Smooth muscle cell (in vitro differentiated cells): ENCODE measurements around the gene CXCR6. TPM values are rescaled to one million over a fixed set of nuclear protein-coding genes. Genes with fewer than 3 reads are reported as not detected.

Experiments
- DNase-seq: peaks from one replicate; lab custom pipeline; 2025; ENCODE audit not compliant: unreplicated experiment; lab: John Stamatoyannopoulos, UW
- H2AFZ ChIP-seq: fragments of 200-600 bp; sonication (generic); 2 replicates; pipeline ENCODE4 v1.6.0; 2016; ENCODE audit warnings: antibody characterized with exemption, low read depth, mild to moderate bottlenecking
- H3F3A ChIP-seq: fragments of 200-600 bp; sonication (generic); 2 replicates; pipeline ENCODE4 v1.6.0; 2017; ENCODE audit warnings: antibody characterized with exemption, low read depth
- H3K27ac ChIP-seq: fragments of 200-600 bp; sonication (generic); 2 replicates; pipeline ENCODE4 v1.5.1; 2016; ENCODE audit warnings: low read depth, mild to moderate bottlenecking
- H3K27me3 ChIP-seq: fragments of 200-600 bp; sonication (generic); 2 replicates; pipeline ENCODE4 v1.6.1; 2016; ENCODE audit warnings: low read depth, mild to moderate bottlenecking
- H3K36me3 ChIP-seq: fragments of 200-600 bp; sonication (generic); 2 replicates; pipeline ENCODE4 v1.5.1; 2016; ENCODE audit warnings: low read depth
- H3K4me1 ChIP-seq: fragments of 200-600 bp; sonication (generic); 2 replicates; pipeline ENCODE4 v1.5.1; 2016; ENCODE audit warnings: low read depth
- H3K4me2 ChIP-seq: fragments of 200-600 bp; sonication (generic); 2 replicates; pipeline ENCODE4 v1.6.0; 2016; ENCODE audit warnings: mild to moderate bottlenecking
- H3K4me3 ChIP-seq: fragments of 200-600 bp; sonication (generic); 2 replicates; pipeline ENCODE4 v1.5.1; 2016; ENCODE audit warnings: mild to moderate bottlenecking
- H3K79me2 ChIP-seq: fragments of 200-600 bp; sonication (generic); 2 replicates; pipeline ENCODE4 v1.6.0; 2016; ENCODE audit warnings: low read depth, mild to moderate bottlenecking
- H3K9ac ChIP-seq: fragments of 200-600 bp; sonication (generic); 2 replicates; pipeline ENCODE4 v1.6.0; 2016; ENCODE audit warnings: low read depth
- H3K9me3 ChIP-seq: fragments of 200-600 bp; sonication (generic); replicated peaks from 2 replicates; pipeline ENCODE4 v1.5.1; 2016; ENCODE audit warnings: low read depth
- H4K20me1 ChIP-seq: fragments of 200-600 bp; sonication (generic); 2 replicates; pipeline ENCODE4 v1.6.0; 2016; ENCODE audit warnings: low read depth
- WGBS: methylation state at CpG from one replicate; pipeline ENCODE4 v1.1.7; 2016; ENCODE audit warnings: low lambda C conversion rate; 5-methylcytosine and 5-hydroxymethylcytosine counted together
- polyA plus RNA-seq: library from polyadenylated mRNA; unstranded; fragments of >200 nt; fragmentation: Nextera tagmentation; extraction: Ambion mirVana; gene quantifications from 2 replicates; pipeline ENCODE4 v1.2.1, GENCODE V29; 2016
- total RNA-seq: library from RNA; depleted of rRNA; stranded (reverse); fragments of >200 nt; gene quantifications from 2 replicates; pipeline ENCODE4 v1.2.3, GENCODE V29; 2014
- TF ChIP-seq, protein P1 (sequence below): fragments of 200-600 bp; sonication (generic); IDR thresholded peaks from 2 replicates; pipeline ENCODE4 v1.5.1; 2017; ENCODE audit warnings: borderline replicate concordance, mild to moderate bottlenecking, antibody characterized with exemption; ENCODE audit not compliant: insufficient read depth, poor library complexity, severe bottlenecking

Gene CXCR6
- total and polyA plus RNA-seq, 2 experiments from 2014 or later: 0.19 to 0.81 TPM

DNA sequence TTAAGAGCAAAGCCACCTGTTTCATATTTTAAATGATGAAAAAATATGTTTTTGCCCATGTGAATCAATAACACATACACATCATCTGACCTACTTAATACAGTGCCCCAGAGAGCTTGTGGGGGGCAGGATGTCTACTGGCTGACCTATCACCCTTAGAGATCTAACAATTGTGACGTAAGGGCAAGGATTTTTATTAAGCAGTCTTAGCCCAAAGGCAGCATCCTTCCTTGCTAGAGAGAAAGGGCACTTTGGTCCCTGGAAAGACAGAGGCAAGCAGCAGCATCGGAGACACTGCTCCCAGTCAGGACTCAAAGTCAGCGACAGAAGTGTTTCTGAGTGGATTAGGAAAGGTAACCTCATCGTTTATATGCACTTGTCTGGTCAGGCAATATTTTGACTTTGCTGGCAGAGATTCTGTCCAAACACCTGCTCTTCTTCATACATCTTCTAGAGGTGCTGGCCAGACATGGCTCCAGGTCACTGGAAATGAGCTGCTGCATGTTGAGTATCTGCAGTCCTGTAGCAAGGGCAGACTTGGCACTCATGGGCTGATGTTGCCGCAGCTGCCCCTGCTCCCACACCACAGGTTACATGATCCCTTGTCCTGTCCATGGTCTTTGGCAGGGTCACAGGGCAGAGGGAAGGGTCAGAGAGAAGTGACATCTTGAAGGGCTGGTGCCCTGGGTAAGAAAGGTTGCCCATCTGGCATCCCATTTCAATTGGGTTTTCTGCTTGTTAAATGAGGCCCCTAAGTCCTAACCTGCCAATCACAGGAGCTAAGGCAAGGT is 1.8 kb downstream of the CXCR6 start:
- 95% methylated on average over 5 of the region's 5 CpGs for WGBS
- no peak overlapping the region for H3K27ac ChIP-seq
- H3K4me1 ChIP-seq: no peaks in the 10 kb centered on the region
- H3K27me3 ChIP-seq: no peaks in the 10 kb centered on the region
- H3K9ac ChIP-seq: no peak overlapping the region
- no peak overlapping the region for H3K4me3 ChIP-seq
- no peaks in the 10 kb centered on the region for H4K20me1 ChIP-seq
- no peaks in the 10 kb centered on the region for H3K36me3 ChIP-seq
- no peaks in the 10 kb centered on the region for H3F3A ChIP-seq
- H2AFZ ChIP-seq: no peak overlapping the region
- H3K4me2 ChIP-seq: no peak overlapping the region
- no peaks in the 10 kb centered on the region for H3K79me2 ChIP-seq
- TF ChIP-seq, protein P1, sequence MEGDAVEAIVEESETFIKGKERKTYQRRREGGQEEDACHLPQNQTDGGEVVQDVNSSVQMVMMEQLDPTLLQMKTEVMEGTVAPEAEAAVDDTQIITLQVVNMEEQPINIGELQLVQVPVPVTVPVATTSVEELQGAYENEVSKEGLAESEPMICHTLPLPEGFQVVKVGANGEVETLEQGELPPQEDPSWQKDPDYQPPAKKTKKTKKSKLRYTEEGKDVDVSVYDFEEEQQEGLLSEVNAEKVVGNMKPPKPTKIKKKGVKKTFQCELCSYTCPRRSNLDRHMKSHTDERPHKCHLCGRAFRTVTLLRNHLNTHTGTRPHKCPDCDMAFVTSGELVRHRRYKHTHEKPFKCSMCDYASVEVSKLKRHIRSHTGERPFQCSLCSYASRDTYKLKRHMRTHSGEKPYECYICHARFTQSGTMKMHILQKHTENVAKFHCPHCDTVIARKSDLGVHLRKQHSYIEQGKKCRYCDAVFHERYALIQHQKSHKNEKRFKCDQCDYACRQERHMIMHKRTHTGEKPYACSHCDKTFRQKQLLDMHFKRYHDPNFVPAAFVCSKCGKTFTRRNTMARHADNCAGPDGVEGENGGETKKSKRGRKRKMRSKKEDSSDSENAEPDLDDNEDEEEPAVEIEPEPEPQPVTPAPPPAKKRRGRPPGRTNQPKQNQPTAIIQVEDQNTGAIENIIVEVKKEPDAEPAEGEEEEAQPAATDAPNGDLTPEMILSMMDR: no peak
- H3K9me3 ChIP-seq: no peaks in the 10 kb centered on the region
- DNase-seq: no peak

DNA sequence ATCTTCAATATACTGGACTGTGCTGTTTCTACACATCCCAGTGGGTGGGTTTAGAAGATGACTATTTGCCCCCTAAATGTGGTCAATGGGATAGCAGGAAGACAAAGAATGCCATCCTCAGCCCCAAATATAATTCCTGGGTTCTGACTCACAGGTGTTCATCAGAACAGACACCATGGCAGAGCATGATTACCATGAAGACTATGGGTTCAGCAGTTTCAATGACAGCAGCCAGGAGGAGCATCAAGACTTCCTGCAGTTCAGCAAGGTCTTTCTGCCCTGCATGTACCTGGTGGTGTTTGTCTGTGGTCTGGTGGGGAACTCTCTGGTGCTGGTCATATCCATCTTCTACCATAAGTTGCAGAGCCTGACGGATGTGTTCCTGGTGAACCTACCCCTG is 3.0 kb downstream of the CXCR6 start:
- H3K4me3 ChIP-seq: no peak overlapping the region
- H3K27me3 ChIP-seq: no peaks in the 10 kb centered on the region
- WGBS: 100% methylated on average over 1 of the region's 1 CpG
- no peaks in the 10 kb centered on the region for H3F3A ChIP-seq
- H3K79me2 ChIP-seq: no peaks in the 10 kb centered on the region
- H4K20me1 ChIP-seq: no peaks in the 10 kb centered on the region
- H3K9me3 ChIP-seq: no peaks in the 10 kb centered on the region
- no peak overlapping the region for H3K4me2 ChIP-seq
- H2AFZ ChIP-seq: no peak overlapping the region
- no peak overlapping the region for H3K27ac ChIP-seq
- H3K4me1 ChIP-seq: no peaks in the 10 kb centered on the region
- H3K36me3 ChIP-seq: no peaks in the 10 kb centered on the region
- TF ChIP-seq, protein P1: no peak
- no peak for DNase-seq
- H3K9ac ChIP-seq: no peak overlapping the region

DNA sequence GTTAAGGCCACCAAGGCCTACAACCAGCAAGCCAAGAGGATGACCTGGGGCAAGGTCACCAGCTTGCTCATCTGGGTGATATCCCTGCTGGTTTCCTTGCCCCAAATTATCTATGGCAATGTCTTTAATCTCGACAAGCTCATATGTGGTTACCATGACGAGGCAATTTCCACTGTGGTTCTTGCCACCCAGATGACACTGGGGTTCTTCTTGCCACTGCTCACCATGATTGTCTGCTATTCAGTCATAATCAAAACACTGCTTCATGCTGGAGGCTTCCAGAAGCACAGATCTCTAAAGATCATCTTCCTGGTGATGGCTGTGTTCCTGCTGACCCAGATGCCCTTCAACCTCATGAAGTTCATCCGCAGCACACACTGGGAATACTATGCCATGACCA is 3.6 kb downstream of the CXCR6 start:
- no peak overlapping the region for H3K4me3 ChIP-seq
- no peaks in the 10 kb centered on the region for H3F3A ChIP-seq
- H3K9ac ChIP-seq: no peak overlapping the region
- no peaks in the 10 kb centered on the region for H3K79me2 ChIP-seq
- 98% methylated on average over 3 of the region's 3 CpGs for WGBS
- no peaks in the 10 kb centered on the region for H4K20me1 ChIP-seq
- H3K27me3 ChIP-seq: no peaks in the 10 kb centered on the region
- H3K4me1 ChIP-seq: no peaks in the 10 kb centered on the region
- DNase-seq: no peak
- H3K36me3 ChIP-seq: no peaks in the 10 kb centered on the region
- TF ChIP-seq, protein P1: no peak
- no peak overlapping the region for H2AFZ ChIP-seq
- no peaks in the 10 kb centered on the region for H3K9me3 ChIP-seq
- no peak overlapping the region for H3K27ac ChIP-seq
- H3K4me2 ChIP-seq: no peak overlapping the region

DNA sequence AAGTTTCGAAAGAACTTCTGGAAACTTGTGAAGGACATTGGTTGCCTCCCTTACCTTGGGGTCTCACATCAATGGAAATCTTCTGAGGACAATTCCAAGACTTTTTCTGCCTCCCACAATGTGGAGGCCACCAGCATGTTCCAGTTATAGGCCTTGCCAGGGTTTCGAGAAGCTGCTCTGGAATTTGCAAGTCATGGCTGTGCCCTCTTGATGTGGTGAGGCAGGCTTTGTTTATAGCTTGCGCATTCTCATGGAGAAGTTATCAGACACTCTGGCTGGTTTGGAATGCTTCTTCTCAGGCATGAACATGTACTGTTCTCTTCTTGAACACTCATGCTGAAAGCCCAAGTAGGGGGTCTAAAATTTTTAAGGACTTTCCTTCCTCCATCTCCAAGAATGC is 4.1 kb downstream of the CXCR6 start:
- TF ChIP-seq, protein P1: no peak
- Histone ChIP-seq H3K4me2 (peak overlapping the region; percentile 9), H3K27me3 (no peaks in the 10 kb centered on the region), H2AFZ (no peak overlapping the region), H3K4me1 (no peaks in the 10 kb centered on the region), H3F3A (no peaks in the 10 kb centered on the region), H4K20me1 (no peaks in the 10 kb centered on the region), H3K9ac (no peak overlapping the region), H3K36me3 (no peaks in the 10 kb centered on the region), H3K27ac (no peak overlapping the region), H3K79me2 (no peaks in the 10 kb centered on the region), H3K4me3 (no peak overlapping the region), H3K9me3 (no peaks in the 10 kb centered on the region)
- DNase-seq: no peak
- WGBS: 71% methylated on average over 3 of the region's 3 CpGs
